ENCODE data around the gene SUGT1. TPM values are rescaled to one million over a fixed set of nuclear protein-coding genes. Genes with fewer than 3 reads are reported as not detected.
"Not testable (repeated sequence)": the region's sequence is repeated elsewhere in the genome, so short reads cannot be mapped to it uniquely, and the experiment has no call there.

Gene SUGT1
- polyA plus RNA-seq, 2 of the 4 experiments (the other 2 are of a cell fraction): 56.4 to 61.4 TPM

DNA sequence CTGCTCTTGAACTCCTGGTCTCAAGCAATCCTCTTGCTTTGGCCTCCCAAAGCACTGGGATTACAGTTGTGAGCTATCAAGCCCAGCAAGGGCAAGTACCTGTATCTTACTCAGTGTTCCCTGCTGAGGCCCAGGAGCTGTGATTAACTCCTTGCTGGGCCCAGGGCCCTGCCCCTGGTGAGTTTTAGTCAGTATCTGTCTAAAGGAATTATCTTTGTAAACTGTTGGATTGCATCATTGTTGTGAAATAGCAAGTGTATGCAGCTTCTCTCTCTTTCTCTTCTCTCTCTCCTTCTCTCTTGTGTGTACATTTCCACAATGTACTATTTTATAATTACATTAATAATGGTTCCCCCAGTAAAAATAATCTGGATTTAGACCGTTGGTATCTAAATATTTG is 45.8 kb upstream of the SUGT1 start:
- 3% methylated on average over 1 of the region's 1 CpG for WGBS (ENCODE audit: missing lambda C conversion rate)
- H3K9me3 ChIP-seq; H3K4me2 ChIP-seq; ATAC-seq; H3K4me3 ChIP-seq; FAIRE-seq; H3K4me1 ChIP-seq; H3K27ac ChIP-seq; DNase-seq (ENCODE audit: low read depth in 1 of 2, low spot score in 1 of 2); POLR2A ChIA-PET: not testable (repeated sequence)
- CTCF ChIA-PET: interaction anchor here (5.8 kb wide), 1 partner anchor 361 kb away, joined by 27 read pairs; no protein-coding TSS in a partner anchor

DNA sequence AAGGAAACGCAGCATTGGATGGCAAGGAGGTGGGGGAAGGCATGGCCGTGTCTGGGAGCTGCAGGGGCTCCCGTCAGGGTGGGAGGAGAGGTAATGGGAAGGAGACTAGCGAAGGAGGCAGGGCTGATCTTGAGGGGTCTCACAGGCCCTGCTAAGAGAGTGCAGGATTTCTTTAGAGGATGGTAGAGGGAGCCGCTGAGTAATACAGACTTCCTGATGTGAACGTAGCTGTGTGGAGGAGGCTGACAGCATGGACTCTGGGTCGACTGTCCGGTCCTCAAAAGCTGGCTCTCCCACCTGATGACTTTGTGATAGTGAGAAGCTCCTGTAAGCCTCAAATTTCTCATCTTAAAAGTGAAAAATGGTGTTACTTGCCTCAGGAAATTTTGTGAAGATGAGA is 44.5 kb upstream of the SUGT1 start:
- POLR2A ChIA-PET; H3K27ac ChIP-seq; DNase-seq (ENCODE audit: low read depth in 1 of 2, low spot score in 1 of 2); H3K4me3 ChIP-seq; H3K4me1 ChIP-seq; H3K9me3 ChIP-seq; FAIRE-seq; H3K4me2 ChIP-seq: not testable (repeated sequence)
- WGBS (ENCODE audit: missing lambda C conversion rate): 21% methylated on average over 8 of the region's 8 CpGs
- CTCF ChIA-PET: interaction anchor here (0.6 to 5.8 kb wide), 6 partner anchors 9 to 405 kb away, joined by 3 to 27 read pairs (median 4); no protein-coding TSS in a partner anchor
- peak in 1 of 2 experiments; percentile 71; a peak in 2 of 6 replicates for ATAC-seq

DNA sequence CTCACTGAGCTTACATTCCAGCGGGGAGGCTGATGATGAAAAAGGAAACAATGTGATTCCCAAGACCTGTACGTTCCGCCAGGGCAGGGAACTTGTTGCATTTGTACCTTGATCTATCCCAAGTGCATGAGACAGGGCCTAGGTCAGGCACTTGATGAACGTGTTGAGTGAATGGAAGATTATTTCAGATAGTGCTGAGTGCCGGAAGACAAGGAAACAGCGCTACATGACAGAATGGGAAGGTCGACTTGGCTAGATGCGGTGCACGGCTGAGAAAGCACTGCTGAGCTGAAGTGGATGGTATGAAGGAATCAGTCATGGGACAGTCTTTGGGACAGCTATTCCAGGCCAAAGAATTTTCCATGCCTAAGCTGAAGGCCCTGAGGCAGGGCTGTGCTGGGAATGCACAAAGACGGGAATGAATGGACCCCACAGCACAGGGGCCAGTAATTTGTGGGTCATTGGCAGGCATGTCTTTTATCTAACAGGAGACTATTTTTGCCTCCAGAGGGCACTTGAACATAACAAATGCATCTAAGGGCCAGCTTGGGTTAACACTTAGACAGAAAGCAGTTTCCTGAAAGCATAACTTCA is 43.5 kb upstream of the SUGT1 start:
- TF ChIP-seq, protein P1, sequence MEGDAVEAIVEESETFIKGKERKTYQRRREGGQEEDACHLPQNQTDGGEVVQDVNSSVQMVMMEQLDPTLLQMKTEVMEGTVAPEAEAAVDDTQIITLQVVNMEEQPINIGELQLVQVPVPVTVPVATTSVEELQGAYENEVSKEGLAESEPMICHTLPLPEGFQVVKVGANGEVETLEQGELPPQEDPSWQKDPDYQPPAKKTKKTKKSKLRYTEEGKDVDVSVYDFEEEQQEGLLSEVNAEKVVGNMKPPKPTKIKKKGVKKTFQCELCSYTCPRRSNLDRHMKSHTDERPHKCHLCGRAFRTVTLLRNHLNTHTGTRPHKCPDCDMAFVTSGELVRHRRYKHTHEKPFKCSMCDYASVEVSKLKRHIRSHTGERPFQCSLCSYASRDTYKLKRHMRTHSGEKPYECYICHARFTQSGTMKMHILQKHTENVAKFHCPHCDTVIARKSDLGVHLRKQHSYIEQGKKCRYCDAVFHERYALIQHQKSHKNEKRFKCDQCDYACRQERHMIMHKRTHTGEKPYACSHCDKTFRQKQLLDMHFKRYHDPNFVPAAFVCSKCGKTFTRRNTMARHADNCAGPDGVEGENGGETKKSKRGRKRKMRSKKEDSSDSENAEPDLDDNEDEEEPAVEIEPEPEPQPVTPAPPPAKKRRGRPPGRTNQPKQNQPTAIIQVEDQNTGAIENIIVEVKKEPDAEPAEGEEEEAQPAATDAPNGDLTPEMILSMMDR (IDR thresholded peaks at IDR 0.05): peak; percentile 39
- TF ChIP-seq SMC3 (IDR thresholded peaks at IDR 0.05) (0 out of 3 replicates have a peak, but pooled peaks have one; percentile 18), RAD21 (conservative IDR thresholded peaks at IDR 0.05 in 1 of 2, IDR thresholded peaks at IDR 0.05 in 1 of 2) (peak; percentile 52 to 58)
- H3K9me3 ChIP-seq, H3K4me3 ChIP-seq, H3K4me2 ChIP-seq, FAIRE-seq, POLR2A ChIA-PET, H3K4me1 ChIP-seq, H3K27ac ChIP-seq: not testable (repeated sequence)
- ATAC-seq (peak; percentile 84 to 92), DNase-seq (ENCODE audit: low read depth in 1 of 2, low spot score in 1 of 2) (peak; percentile 6 to 37)
- 62% methylated on average over 10 of the region's 10 CpGs for WGBS (ENCODE audit: missing lambda C conversion rate)
- CTCF ChIA-PET: interaction anchor here (0.6 to 5.8 kb wide), 7 partner anchors 147 to 581 kb away, joined by 3 to 27 read pairs (median 3); no protein-coding TSS in a partner anchor

DNA sequence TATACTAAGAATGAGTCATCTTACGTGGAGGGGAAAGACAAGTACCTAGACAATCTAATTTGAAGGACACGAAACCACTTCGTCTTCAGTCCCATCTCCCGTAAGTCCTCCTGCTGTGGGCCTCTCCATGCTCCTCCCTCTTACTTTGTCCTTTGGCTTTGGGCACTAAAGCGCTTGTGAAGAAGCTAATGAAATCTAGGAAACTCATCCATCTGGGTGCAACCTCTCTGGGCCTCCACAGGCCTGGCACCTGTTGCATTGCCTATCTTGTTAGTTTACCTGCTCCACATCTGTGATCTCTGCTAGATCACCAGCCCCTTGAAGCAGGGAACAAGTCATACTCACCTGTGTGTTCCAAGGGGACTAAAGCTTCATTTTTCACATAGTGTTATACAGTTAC is 42.5 kb upstream of the SUGT1 start:
- DNase-seq (ENCODE audit: low read depth in 1 of 2, low spot score in 1 of 2); H3K4me3 ChIP-seq; H3K4me2 ChIP-seq; H3K4me1 ChIP-seq; H3K27ac ChIP-seq; ATAC-seq; H3K9me3 ChIP-seq; FAIRE-seq; POLR2A ChIA-PET: not testable (repeated sequence)
- CTCF ChIA-PET: interaction anchor here (0.6 to 5.8 kb wide), 3 partner anchors 43 to 362 kb away, joined by 3 to 27 read pairs (median 4); partner anchors contain the start of gene SUGT1
- WGBS (ENCODE audit: missing lambda C conversion rate): 75% methylated on average over 5 of the region's 5 CpGs

DNA sequence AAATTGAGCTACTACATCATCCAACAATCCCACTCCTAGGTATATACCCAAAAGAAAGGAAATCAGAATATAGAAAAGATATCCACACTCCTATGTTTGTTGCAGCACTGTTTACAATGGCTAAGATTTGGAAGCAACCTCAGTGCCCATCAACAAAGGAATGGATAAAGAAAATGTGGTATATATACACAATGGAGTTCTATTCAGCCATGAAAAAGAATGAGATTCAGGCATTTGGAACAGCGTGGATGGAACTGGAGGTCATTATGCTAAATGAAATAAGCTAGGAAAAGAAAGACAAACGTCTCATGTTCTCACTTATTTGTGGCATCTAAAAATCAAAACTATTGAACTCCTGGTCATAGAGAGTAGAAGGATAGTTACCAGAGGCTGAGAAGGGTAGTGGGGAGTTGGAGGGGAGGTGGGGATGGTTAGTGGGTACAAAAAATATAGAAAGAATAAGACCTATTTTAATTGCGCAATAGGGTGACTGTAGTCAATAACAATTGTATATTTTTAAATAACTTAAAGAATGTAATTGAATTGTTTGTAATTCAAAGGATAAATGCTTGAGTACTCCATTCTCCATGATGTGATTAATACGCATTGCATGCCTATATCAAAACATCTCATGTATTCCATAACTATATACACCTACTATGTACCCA is 37.4 kb upstream of the SUGT1 start:
- WGBS (ENCODE audit: missing lambda C conversion rate): 85% methylated on average over 4 of the region's 4 CpGs
- H3K4me3 ChIP-seq: no peak overlapping the region
- POLR2A ChIA-PET: interaction anchor here (3.1 kb wide), 1 partner anchor 37 kb away, joined by 56 read pairs; the partner anchor contains the start of gene SUGT1
- CTCF ChIA-PET: interaction anchor here (1.2 kb wide), 1 partner anchor 38 kb away, joined by 3 read pairs; the partner anchor contains the start of gene SUGT1
- no peak for DNase-seq (ENCODE audit: low read depth in 1 of 2, low spot score in 1 of 2)
- no peak for FAIRE-seq
- no peaks in the 10 kb centered on the region for H3K9me3 ChIP-seq
- H3K27ac ChIP-seq: no peak overlapping the region
- no peak overlapping the region for H3K4me2 ChIP-seq
- no peaks in the 10 kb centered on the region for H3K4me1 ChIP-seq
- TF ChIP-seq CEBPB (IDR thresholded peaks at IDR 0.05) (peak; percentile 54 to 64; a peak in 3 of 4 replicates), CBX2 (IDR thresholded peaks at IDR 0.05; ENCODE audit: borderline replicate concordance, low read depth) (no peak)
- no peak for ATAC-seq

DNA sequence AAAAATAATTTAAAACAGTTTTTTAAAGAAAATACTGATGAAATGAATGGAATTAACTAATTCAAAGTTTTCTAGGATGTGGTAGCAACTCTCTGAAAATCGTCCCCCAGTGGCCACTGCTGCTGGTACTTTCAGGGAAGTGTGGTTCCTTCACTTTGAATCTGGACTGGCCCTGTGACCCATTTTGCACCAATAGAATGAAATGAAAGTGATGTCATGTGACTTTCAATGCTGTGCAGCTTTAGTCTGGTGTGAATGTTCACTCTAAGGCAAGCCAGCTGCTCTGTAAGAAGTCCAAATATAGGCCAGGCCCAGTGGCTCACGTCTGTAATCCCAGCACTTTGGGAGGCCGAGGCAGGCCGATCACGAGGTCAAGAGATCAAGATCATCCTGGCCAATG is 36.8 kb upstream of the SUGT1 start:
- ChIA-PET CTCF (interaction anchor here (1.2 to 1.4 kb wide), 2 partner anchors 37 to 193 kb away, joined by 3 to 5 read pairs; partner anchors contain the start of gene SUGT1), POLR2A (interaction anchor here (3.1 kb wide), 1 partner anchor 37 kb away, joined by 56 read pairs; the partner anchor contains the start of gene SUGT1)
- 67% methylated on average over 5 of the region's 5 CpGs for WGBS (ENCODE audit: missing lambda C conversion rate)
- H3K4me3 ChIP-seq: no peak overlapping the region
- H3K27ac ChIP-seq: no peak overlapping the region
- H3K9me3 ChIP-seq: no peaks in the 10 kb centered on the region
- TF ChIP-seq, protein P2, sequence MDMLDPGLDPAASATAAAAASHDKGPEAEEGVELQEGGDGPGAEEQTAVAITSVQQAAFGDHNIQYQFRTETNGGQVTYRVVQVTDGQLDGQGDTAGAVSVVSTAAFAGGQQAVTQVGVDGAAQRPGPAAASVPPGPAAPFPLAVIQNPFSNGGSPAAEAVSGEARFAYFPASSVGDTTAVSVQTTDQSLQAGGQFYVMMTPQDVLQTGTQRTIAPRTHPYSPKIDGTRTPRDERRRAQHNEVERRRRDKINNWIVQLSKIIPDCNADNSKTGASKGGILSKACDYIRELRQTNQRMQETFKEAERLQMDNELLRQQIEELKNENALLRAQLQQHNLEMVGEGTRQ (IDR thresholded peaks at IDR 0.05): peak; percentile 73
- TF ChIP-seq RARB (CRISPR knock-in tag; IDR thresholded peaks at IDR 0.05): no peak
- no peak overlapping the region for H3K4me2 ChIP-seq
- ATAC-seq (no peak), FAIRE-seq (no peak), DNase-seq (ENCODE audit: low read depth in 1 of 2, low spot score in 1 of 2) (peak; percentile 8 to 23)
- no peaks in the 10 kb centered on the region for H3K4me1 ChIP-seq

Data from A549 (cell line).